AG04450 (cell line): ENCODE measurements around the gene FUOM. TPM values are rescaled to one million over a fixed set of nuclear protein-coding genes. Genes with fewer than 3 reads are reported as not detected.

Source experiments
- CTCF ChIA-PET: fragments of 300-600, 350-600 bp; formaldehyde crosslinking; extraction: SDS; loops from one replicate; lab custom pipeline; 2022; ENCODE audit warnings: antibody characterized with exemption, inconsistent platforms; lab: Charles Lee
- POLR2A ChIA-PET: fragments of 350-600 bp; formaldehyde crosslinking; extraction: SDS; loops from one replicate; lab custom pipeline; 2021; ENCODE audit warnings: antibody characterized with exemption, inconsistent platforms; lab: Yijun Ruan, JAX
- DNase-seq: peaks from one replicate; pipeline ENCODE4 v3.0.0-alpha.2; 2011; ENCODE audit warnings: low read depth, low spot score
- H3K27ac ChIP-seq: one replicate; pipeline ENCODE4 v1.5.1; 2012; ENCODE audit warnings: low read depth, low read length, control low read depth
- H3K27me3 ChIP-seq: one replicate; pipeline ENCODE4 v1.6.0; 2012; ENCODE audit warnings: low read length; ENCODE audit not compliant: control insufficient read depth, insufficient read depth
- H3K4me3 ChIP-seq: 2 replicates; pipeline ENCODE4 v1.5.1; 2011; ENCODE audit warnings: mild to moderate bottlenecking, low read depth, low read length, control low read depth
- H3K9me3 ChIP-seq: 2 replicates; pipeline ENCODE4 v1.5.1; 2012; ENCODE audit warnings: low read length; ENCODE audit not compliant: control insufficient read depth, insufficient read depth
- CTCF ChIP-seq: IDR thresholded peaks from 2 replicates; pipeline ENCODE4 v1.5.1; 2011; ENCODE audit warnings: low read depth, low read length, control low read depth, inconsistent platforms
- polyA plus RNA-seq: library from polyadenylated mRNA; depleted of rRNA; stranded (reverse); fragments of >200 nt; gene quantifications from 2 replicates; pipeline ENCODE4 v1.2.3, GENCODE V29; 2011

The FUOM gene
- polyA plus RNA-seq, 1 experiment: 17.8 TPM

- peak; percentile 95 for TF ChIP-seq CTCF
- ChIA-PET CTCF (interaction anchor here (0.5 to 2.1 kb wide), 77 partner anchors 9 to 1264 kb away, joined by 3 to 26 read pairs (median 5); partner anchors contain the start of genes FUOM, MTG1, PAOX and PRAP1), POLR2A (interaction anchor here (1.5 kb wide), 1 partner anchor 49 kb away, joined by 4 read pairs; the partner anchor contains the start of gene PAOX)
- Histone ChIP-seq H3K27me3 (peaks cover 42% of the 10 kb centered on the region), H3K4me3 (peak overlapping the region; percentile 35), H3K27ac (no peak overlapping the region), H3K9me3 (peaks cover 3% of the 10 kb centered on the region; the same call in 1 of the 2 replicates)
- DNase-seq: peak; percentile 74
These were observed 28.2 kb downstream of the FUOM start for GRCh38 chr10:133329491-133330202.

GRCh38 chr10:133328358-133329343, 29.2 kb downstream of the FUOM start:
- ChIA-PET CTCF (interaction anchor here (0.5 to 2.1 kb wide), 76 partner anchors 8 to 1263 kb away, joined by 3 to 26 read pairs (median 5); partner anchors contain the start of genes FUOM, MTG1, PAOX and PRAP1), POLR2A (interaction anchor here (1.5 kb wide), 1 partner anchor 50 kb away, joined by 4 read pairs; the partner anchor contains the start of gene PAOX)
- no peak for DNase-seq
- no peaks in the 10 kb centered on the region; the same call in 1 of the 2 replicates for H3K9me3 ChIP-seq
- H3K4me3 ChIP-seq: no peak overlapping the region
- H3K27me3 ChIP-seq: peaks cover 35% of the 10 kb centered on the region
- no peak for TF ChIP-seq CTCF
- no peak overlapping the region for H3K27ac ChIP-seq

GRCh38 chr10:133327651-133328357, 30.0 kb downstream of the FUOM start:
- Histone ChIP-seq H3K27me3 (peaks cover 30% of the 10 kb centered on the region), H3K9me3 (no peaks in the 10 kb centered on the region; the same call in 1 of the 2 replicates), H3K27ac (no peak overlapping the region), H3K4me3 (no peak overlapping the region)
- CTCF ChIA-PET: interaction anchor here (1.1 kb wide), 1 partner anchor 423 kb away, joined by 3 read pairs; no protein-coding TSS in a partner anchor
- no peak for TF ChIP-seq CTCF
- POLR2A ChIA-PET: no interaction called here
- DNase-seq: no peak

- CTCF ChIA-PET: interaction anchor here (1.1 kb wide), 1 partner anchor 423 kb away, joined by 3 read pairs; no protein-coding TSS in a partner anchor
- Histone ChIP-seq H3K27me3 (peaks cover 23% of the 10 kb centered on the region), H3K27ac (no peak overlapping the region), H3K4me3 (no peak overlapping the region), H3K9me3 (no peaks in the 10 kb centered on the region; the same call in 1 of the 2 replicates)
- TF ChIP-seq CTCF: no peak
- POLR2A ChIA-PET: no interaction called here
- no peak for DNase-seq
These were observed 30.8 kb downstream of the FUOM start for GRCh38 chr10:133326745-133327650.
